Measurements from ENCODE around the gene ODAD3. TPM values are rescaled to one million over a fixed set of nuclear protein-coding genes. Genes with fewer than 3 reads are reported as not detected.
"Not testable (repeated sequence)": the region's sequence is repeated elsewhere in the genome, so short reads cannot be mapped to it uniquely, and the experiment has no call there.

ODAD3 gene
- total RNA-seq, 2 donors from 2014 or later: 0.56 to 0.68 TPM

DNA sequence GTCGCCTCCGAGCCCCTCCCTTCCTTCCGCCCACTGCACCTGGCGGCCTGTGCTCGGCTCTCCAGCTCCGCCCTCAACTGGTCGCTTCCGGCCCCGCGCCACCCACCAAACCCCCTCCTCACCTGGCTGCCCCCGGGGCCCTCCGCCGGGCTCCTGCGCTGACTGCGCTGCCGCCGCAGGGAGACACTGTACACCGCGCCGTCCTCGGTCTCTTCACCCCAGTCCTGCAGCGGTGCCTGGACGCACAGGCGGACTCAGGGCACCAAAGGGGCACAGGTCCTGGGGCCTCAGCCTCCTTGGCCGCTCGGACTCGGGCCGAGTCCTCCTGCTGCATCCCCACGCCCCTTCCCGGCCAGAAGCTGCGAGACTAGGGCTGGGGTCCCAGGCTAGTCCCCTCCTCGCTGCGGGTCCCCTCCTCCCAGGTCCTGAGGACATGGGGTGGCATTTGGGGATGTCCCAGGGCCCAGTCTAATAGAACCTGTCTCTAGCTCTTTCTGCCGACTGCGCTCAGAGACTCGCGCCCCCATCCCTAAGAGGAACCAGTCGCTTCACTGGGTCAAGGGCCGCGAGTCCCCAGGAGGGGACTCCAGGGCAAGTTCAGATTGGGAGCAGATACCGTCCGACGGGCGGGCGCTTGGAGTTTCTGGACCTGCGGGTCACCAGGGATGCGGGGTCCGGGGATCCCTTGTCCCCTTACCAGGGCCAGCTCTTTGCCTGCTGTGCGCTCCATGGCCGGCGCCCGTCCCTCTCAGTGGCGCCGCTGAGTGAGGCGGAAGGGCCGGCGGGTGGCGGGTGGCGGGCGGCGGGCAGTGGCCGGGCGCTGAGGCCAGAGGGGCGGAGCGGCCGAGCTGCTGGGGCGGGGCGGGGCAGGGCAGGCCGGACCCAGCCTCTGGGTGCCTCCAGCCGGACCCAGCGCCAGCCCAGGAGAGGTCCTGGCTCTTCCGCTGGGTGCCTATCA, 16.1 kb downstream of the ODAD3 start, which contains the start of gene RGL3:
Gene RGL3 (minus strand): TSS at position 766 of the 958 bp plus-strand sequence. CDS start 36 bp downstream, at position 730.
- peak; percentile 69 to 73 for ATAC-seq
- intact Hi-C loops (cut with DNase I): no loop called here
- DNase-seq: peak; percentile 71

DNA sequence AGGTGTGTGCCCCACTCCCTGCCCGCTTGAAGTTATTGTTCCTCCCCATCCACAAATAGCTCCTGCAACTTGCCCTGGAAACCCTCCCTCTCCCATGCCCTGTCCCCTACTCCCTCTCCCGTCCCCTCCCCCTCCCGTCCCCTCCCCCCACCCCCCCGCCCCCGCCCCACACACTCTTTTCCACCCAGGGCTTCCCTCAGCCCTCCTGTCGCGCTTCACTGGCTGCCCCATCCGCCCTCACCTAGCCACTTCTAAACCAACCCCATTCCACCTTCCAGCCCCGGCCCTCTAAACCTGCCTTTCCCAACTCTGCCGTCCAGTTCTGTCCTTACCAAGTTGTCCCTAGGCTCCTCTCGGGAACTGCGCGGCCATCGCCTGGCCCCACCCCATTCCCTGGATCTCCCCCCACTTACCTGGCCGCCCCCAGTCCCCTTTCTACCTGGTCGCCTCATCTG, 16.8 kb downstream of the ODAD3 start:
- intact Hi-C loops (cut with DNase I): no loop called here

DNA sequence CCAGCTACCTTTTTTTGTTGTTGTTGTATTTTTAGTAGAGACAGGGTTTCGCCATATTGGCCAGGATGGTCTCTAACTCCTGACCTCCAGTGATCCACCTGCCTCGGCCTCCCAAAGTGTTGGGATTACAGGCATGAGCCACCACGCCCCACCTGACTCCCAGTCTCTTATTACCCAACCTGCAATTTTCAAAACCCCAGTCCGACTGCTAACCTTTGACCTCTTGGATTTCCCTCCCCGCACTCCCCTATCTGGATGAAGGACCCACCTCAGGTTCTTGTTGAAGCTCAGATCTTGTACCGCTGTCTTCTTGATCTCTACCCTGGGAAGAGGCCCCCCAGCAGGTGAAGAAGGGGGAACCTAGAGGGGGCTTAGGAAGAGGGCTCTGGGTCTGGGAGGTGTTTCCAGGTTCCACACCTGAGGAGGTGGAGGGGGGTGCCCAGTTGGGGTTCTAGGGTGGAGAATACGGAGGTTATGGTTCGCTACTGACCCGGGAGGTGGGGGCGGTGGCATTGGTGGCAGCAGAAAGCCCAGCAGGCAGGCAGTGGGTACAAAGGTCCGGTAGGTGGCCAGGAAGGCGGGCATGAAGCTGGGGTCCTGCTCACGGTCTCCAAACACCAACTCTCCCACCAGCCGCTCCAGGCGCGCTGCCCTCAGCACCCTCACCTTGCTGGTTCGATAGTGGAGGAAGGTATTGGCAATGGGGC, 18.4 kb downstream of the ODAD3 start:
- DNase-seq (no peak), ATAC-seq (no peak)
- intact Hi-C loops (cut with DNase I): no loop called here

More for the DNA sequence above, 16.8 kb downstream of the ODAD3 start:
- DNase-seq (no peak), ATAC-seq (no peak)

DNA sequence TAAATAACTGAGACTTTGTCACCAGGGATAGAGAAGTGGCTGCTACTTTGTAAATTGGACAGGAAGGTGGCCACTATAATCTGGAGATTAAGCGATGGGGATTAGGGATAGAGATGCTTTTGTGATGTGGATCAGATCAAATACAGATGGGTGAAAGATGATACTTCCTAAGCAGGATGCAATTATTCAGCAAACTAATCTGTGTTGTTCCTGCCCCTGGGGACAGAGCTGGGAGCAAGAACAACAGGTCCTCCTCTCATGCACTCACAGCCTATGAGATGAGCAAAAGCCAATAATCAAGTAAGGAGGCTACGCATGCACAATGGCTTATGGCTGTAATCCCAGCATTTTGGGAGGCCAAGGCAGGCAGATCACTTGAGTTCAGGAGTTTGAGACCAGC, 20.4 kb downstream of the ODAD3 start:
- DNase-seq (no peak), ATAC-seq (no peak)
- intact Hi-C loops (cut with DNase I): no loop called here

DNA sequence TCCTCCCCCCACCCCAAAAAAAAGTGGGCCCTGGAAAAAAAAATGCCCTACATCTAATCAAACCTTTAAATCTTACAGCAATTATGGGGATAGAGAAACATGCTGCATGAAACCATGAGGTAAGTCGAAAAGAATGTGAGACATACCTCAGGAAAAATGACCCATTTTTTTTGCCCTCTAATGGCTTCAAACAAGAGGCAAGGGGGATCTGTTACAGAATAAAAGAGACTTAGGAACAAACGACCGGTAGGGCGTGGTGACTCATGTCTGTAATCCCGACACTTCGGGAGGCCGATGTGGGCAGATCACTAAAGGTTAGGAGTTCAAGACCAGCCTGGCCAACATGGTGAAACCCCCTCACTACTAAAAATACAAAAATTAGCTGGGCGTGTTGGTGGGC, 24.2 kb downstream of the ODAD3 start:
- ATAC-seq (no peak), DNase-seq (no peak)
- intact Hi-C loops (cut with DNase I): no loop called here

DNA sequence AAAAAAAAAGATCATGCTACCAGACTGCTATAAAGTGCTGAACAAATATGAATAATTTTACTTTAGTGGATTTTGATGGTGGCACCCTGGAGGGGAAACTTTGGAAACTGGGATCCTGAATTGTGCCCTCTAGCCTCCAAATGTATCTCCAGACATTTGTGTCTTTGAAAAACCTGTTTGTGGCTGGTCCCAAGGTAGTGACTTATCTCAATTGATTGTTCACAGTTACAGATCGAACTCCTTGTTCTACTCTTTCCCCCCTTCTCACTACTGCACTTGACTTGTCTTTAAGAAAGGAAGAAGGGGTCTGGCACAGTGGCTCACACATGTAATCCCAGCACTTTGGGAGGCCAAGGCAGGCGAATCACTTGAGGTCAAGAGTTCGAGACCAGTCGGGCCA, 26.3 kb downstream of the ODAD3 start:
- ATAC-seq (no peak), DNase-seq (no peak)
- intact Hi-C loops (cut with DNase I): no loop called here

DNA sequence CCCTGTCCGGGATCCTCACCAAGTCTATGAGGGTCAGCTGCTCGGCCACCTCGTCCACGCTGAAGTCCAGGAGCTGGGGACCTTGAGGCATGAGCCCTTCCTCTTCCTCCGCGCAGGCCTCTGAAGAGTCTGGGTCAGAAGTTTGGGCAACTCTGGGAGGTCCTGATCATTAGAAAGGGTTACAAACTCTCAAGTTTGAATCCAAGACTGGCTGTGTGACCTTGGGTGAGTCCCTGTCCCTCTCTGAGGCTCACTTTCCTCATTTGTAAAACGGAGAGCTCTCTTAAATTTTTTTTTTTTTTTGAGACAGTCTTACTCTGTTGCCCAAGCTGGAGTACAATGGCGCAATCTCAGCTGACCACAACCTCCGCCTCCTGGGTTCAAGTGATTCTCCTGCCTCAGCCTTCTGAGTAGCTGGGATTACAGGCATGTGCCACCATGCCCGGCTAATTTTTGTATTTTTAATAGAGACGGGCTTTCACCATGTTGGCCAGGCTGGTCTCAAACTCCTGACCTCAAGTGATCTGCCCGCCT, 28.2 kb downstream of the ODAD3 start:
- ATAC-seq; DNase-seq; intact Hi-C loops (cut with DNase I): not testable (repeated sequence)

DNA sequence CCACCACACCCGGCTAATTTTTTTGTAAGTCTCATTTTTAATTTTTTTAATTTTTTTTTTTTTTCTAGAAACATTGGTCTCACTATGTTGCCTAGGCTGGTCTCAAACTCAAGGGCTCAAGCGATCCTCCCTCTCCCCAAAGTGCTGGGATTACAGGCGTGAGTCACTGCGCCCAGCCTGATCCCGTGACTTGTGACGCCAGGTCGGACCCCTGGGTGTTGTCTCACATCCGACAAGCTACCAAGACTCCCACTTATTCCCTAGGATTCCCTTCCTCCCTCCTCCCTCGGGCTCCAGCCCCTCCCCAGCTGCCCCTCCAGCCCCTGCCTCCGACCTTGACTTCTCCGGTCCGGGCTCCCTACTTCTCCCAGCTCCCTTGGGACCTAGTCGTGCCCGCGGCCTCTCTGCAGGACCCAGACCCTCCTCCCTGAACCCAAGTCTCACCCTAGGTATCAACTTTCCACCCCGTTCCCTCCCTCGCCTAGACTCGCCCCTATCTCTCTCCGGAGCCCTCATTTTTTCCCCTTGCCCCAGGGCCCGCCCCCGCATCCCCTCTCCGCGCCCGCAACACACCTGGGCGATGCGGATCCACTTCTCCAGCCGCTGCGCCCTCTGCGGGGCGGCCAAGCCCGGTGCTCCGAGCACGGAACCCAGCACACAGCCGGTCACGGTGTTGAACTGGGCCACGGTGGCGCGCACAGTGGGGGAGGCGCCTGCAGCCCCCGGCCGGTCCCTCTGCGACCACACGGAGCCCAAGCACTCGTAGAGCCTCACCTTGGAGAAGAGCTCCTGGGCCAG, 28.9 kb downstream of the ODAD3 start:
- DNase-seq: peak; percentile 44
- ATAC-seq: peak; percentile 73 to 80
- intact Hi-C loops (cut with DNase I): no loop called here

DNA sequence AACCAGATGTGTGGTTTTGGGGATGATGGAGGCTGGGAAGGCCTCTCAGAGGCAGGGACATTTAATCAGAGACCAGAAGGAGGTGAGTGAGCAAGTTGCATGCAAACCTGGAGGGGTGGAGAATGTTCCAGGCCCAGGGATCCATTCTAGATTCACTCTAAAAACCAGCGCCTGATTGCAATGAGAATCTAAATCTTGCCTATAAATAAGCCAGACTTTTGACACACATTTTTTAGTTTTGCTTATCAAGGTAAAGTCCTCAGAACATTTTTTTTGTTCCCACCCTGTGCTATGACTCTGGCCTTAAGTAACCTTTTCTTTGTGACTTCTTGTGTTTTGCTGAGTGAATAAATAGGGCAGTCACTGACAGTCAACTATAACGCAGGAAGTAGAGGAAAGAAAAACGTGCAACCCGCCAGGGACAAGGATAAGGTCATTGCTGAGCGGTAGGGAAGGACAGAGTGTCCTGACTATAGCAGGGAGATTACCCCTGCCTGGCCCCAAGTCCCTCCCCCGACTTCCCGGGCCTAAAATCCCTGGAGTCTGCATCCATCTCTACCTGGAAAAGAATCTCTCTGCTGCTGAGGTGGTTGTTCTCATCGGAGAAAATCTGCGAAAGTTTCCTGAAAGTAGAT, 30.2 kb downstream of the ODAD3 start:
- ATAC-seq (peak in 1 of 2 donors; percentile 11), DNase-seq (no peak)
- intact Hi-C loops (cut with DNase I): no loop called here

DNA sequence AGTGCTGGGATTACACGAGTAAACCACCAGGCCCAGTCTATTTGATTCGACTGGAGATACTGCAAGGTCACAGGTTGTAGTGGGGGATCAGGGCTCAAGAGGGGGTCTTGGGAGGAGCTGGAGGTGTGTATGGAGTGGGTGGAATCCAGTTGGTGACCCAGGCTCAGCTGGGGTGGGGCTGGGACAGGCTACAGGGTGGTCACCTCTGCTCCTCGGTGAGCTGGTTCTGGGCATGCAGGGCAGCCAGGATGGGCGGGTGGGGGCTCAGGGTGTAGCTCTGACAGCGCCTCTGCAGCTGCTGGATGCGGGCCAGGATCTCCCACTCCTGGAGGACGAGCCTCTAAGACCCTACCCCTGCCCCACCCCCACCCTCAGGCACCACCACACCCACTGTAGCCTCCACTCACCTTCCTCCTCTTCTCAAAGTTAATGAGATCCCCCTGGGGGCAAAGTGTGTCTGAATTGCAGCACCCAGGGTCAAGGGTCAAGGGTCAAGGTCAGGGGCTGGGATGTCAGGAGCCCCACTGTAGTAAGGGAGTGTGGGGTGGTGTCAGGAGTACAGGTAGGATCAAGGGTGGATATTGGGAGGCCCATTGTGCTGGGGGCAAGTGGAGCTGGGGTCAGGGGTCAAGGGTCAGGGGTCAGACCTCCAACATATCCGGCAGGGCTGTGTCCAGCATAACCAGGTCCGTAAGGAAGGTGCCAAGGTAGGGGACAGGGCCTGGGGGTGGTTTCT, 32.9 kb downstream of the ODAD3 start:
- DNase-seq: no peak
- ATAC-seq: no peak
- intact Hi-C loops (cut with DNase I): no loop called here

DNA sequence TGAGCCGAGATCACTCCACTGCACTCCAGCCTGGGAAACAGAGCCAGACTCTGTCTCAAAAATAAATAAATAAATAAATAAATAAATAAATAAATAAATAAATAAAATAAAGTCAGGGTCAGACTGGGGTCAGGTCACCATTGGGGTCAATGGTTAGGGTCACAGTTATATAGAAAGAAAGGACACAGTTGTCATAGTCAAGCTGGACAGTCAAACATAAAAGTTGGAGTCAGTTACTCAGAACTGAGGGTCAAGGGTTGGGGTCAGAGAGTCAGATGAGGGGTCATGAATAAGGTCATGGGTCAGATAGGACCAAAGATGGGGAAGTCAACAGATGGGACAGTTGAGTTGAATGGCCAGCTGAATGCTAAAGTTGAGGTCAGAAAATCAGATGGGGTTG, 34.1 kb downstream of the ODAD3 start:
- ATAC-seq: no peak
- intact Hi-C loops (cut with DNase I): no loop called here
- no peak for DNase-seq

DNA sequence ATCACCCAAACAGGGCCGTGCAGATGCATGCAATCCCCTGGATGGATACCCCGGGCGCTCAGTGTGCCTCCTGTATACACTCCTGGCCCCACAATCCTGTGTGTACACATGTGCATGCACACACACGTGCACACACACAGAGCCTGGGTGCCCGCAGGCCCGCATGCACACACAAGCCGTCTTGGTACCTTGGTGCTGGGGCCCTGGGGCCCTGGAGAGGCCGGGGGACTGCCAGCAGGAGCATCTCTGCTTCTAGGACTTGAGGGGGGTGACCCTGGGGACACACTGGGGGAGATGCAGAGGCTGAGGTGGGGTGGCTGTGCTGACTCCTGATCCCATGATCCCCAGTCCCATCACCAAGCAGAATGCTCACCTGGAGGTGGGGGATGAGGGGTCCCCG, 35.3 kb downstream of the ODAD3 start:
- intact Hi-C loops (cut with DNase I): no loop called here
- ATAC-seq (no peak), DNase-seq (no peak)

DNA sequence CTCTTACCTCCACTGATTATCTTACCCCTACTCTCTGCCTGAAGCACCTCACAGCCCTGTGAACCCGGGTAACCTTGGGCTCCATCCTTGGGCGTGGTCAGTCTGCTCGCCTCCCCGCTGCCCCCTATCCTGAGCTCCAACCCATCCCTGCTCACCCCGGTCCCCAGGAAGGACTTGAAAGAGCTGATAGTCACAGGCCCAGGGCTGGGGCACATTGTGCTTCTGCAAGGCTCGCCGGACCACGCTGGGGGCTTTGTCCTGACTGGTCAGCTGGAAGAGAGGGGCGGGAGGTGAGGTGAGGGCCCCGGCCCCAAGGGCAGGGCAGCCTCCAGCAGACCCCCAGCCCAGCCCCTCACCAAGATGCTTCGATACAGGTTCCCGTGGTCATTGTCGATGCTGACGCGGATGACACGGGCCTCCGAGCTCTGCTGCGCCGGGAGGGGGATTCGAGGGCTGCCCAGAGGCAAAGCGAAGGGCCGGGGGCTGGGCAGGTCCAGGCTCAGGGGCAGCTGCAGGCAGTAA, 37.8 kb downstream of the ODAD3 start:
- ATAC-seq (no peak), DNase-seq (no peak)
- intact Hi-C loops (cut with DNase I): no loop called here

DNA sequence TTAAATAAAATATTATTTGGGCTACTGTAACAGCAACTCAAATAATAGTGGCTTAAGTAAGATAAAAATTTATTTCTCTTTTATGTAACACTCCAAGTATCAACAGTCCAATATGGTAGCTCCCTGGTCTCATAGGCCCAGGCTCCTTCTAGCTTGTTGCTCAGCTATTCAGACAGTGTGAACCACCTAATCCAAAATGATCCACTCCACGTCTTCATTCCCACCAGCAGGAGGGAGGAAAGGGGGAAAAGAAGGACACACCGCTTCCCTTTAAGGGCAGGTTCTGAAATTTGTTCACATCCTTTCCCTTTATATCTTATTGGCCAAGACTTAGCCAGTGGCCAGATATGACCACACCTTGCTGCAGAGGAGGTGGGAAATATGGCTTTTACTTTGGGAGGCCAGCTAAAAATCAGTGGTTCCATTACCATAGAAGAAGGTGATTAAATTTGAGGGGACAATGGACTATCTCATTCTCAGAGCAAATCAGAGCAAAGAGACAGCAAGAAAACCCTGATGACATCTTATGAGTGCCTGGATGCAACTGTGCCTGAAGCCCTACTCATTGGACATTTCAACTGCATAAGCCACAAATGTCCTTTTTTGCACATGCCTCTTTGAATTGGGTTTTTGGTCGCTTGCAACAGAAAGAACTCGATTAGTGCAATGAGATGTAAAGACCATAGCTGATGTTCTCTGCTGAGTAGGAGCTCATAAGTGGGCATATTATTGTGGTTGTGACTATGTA, 43.8 kb downstream of the ODAD3 start:
- ATAC-seq: no peak
- intact Hi-C loops (cut with DNase I): no loop called here
- no peak for DNase-seq

DNA sequence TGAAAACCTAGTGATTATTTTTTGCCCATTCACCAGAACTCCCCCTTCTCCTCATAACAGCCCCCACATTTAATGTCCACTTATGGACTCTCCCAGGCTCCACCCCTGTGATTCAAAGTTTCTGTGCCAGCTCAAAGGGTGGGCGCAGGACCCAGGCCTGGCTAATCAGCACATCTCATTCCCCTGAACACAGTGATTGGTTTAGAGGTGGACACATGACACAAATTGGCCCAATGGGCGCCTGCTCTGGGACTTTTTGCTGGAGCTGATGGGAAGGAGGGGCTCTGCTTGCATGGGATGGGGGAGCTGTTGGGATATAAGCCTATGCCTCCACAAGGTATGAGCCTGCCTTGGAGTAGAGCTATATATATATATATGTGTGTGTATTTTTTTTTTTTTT, 44.6 kb downstream of the ODAD3 start:
- ATAC-seq (no peak), DNase-seq (no peak)
- intact Hi-C loops (cut with DNase I): no loop called here

DNA sequence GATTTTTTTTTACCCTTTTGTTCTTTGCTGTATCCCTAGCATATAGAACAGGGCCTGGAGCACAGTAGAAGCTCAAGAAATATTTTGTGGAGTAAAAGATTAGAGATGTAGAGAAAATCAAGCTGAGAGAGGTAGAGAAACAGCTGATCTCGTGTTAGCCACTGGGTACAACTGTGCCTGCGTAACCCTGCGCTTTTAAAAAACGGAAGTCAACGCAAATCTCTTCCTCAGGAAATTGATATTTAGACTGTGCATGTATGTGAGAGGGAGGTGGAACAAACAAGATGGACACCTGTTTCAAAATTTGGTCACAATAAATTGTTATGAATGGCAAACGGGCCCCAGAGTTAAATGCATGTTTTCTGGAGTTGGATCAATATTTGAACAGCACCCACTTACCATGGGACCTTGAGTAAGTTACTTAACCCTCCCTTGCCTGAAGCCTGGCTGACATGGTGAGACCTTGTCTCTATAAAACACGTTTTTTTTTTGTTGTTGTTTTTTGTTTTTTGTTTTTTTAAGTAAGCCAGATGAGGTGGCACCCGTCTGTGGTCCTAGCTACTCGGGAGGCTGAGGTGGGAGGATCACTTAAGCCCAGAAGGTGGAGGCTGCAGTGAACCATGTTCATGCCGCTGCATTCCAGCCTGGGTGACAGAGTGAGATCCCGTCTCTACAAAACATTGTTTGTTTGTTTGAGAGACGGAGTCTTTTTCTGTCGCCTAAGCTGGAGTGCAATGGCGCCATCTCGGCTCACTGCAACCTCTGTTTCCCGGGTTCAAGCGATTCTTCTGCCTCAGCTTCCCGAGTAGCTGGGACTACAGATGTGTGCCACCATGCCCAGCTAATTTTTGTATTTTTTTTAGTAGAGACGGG, 47.5 kb downstream of the ODAD3 start:
- DNase-seq (no peak), ATAC-seq (no peak)
- intact Hi-C loops (cut with DNase I): no loop called here

Measured in left cardiac atrium (tissue), 4 donors.